ENCODE measurements around the gene BEST1.
"Not testable (repeated sequence)": the region's sequence is repeated elsewhere in the genome, so short reads cannot be mapped to it uniquely, and the experiment has no call there.

The BEST1 gene

DNA sequence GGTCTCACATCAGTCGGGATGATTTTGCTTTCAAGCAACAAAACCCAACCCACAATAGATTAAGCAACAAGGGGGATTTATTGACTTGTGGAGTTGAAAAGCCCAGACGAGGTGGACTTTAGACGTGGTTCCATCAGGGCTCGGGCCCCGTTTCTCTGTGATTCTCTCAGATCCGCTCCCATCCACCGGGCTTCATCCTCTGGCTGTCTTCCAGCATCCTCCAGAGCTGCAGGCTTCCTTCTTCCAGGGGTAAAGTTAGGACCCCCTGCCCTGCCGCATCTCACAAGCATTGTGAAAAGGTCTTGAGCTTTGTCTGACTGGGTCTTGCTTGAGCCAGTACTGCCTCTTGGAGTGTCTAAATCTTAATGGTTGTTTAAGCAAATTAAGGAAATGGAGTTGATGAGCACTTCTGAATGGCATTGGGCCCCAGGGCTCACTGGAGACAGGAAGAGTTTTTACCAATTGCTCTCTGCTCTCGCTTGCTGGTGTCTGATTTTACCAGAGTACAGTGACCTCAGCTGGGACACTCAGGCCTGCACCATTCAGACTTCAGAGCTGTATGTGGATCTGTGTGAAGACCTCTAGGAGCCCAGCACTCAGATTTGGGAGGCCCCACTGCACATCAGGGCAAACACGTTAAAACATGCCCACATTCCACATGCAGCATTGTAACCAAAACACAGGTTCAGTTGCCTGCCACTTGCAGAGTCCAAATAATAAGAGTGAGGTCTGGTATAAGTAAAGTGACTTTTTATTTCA lies 30.8 kb downstream of the BEST1 start:
- DNase-seq, result no peak

DNA sequence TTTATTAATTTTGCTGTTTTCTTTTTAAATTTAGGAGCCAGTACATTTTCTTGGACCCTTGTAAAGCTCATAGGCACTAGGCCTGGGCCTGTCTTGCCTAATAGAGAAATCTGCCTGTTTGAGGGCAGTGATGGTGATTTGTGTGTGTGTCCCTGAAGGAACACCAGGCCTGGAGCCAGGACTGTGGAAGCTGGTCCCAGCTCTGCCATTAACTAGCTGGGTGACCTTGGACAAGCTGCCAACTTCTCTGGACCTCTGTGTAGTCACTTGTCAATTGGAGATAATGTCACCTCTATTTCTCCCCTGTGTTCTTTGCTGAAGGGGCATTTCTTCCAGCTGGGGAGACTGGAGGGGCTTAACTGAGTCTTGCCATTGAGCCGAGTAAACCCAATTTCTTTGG lies 33.3 kb downstream of the BEST1 start:
- DNase-seq, result no peak

DNA sequence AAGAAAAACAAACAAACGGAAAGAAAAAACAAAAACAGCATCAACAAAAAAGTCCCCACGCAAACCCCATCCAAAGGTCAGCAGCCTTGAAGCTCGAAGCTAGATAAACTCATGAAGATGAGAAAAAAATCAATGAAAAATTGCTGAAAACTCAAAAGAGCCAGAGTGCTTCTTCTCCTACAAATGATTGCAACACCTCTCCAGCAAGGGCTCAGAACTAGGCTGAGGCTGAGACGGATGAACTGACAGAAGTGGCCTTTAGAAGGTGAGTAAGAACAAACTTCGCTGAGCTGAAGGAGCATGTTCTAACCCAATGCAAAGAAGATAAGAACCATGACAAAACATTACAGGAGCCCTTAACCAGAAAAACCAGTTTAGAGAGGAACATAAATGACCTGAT lies 35.7 kb downstream of the BEST1 start:
- no peak for DNase-seq

DNA sequence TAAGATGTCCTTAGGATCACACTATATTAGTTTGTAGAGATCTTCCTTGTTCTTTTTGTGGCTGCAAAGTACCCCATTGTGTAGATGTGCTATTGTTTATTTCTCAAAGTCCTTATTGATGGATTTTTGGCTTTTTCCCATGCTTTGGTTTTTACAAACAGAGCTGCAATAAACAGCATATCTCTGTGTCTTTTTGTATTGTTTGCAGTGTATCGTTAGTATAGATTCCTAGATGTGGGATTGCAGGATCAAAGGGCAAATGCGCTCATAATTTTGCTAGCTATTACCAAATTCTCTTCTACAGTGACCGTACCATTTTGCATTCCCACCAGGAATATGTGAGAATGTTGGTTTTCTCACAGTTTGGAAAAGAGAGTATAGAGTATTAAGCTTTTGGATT lies 44.8 kb downstream of the BEST1 start:
- no peak for DNase-seq

DNA sequence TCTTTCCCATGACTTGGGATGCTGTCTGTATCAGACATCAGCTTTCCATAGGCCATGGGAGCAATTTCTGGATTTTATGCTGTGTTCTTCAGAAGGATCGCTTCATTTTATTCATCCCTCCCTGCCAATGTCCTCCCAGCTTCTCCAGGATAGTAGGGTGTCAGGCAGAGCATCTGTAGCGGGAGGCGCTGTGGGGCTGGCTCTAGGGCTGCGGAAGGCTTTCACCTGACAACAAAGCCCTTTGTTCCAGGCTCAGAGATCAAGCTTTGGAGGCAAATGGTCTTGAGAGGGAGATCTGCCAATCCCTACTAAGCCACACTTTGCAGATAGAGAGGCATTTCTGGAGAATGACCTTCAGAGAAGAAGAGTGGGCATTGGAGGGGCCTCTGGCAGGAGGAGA lies 46.8 kb downstream of the BEST1 start:
- DNase-seq, result no peak

DNA sequence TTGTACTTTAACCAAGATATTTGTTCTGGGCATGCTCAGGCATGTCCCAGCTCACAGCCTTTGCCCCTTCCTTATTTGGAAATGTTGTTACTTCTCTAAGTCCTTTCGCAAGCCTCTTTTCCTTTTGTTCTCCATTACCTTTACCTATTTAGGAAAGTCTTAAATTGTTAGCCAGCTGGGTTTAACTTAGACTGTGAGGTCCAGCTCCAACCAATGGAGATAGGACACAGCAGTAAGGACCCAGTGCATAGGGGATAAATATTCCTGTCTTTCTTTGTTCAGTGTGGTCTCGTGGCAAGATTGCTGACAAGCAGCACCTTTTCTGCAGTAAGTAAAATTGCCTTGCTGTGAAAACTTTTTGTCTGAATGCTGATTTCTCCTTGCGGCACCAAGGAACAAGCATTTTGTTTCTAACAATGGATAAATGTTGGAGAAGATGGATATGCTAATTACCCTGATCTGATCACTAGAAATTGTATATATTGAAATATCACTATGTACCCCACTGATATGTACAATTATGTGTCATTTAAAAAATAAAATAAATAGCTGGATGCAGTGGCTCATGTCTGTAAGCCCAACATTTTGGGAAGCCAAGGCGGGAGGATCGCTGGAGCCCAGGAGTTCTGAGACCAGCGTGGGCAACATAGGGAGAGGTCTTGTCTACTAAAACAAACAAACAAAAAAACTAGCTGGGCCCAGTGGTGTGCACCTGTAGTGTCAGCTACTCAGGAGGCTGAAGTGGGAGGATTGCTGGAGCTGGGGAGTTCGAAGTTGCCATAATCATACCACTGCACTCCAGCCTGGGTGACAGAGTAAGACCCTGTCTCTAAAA lies 49.2 kb downstream of the BEST1 start:
- no peak for DNase-seq

DNA sequence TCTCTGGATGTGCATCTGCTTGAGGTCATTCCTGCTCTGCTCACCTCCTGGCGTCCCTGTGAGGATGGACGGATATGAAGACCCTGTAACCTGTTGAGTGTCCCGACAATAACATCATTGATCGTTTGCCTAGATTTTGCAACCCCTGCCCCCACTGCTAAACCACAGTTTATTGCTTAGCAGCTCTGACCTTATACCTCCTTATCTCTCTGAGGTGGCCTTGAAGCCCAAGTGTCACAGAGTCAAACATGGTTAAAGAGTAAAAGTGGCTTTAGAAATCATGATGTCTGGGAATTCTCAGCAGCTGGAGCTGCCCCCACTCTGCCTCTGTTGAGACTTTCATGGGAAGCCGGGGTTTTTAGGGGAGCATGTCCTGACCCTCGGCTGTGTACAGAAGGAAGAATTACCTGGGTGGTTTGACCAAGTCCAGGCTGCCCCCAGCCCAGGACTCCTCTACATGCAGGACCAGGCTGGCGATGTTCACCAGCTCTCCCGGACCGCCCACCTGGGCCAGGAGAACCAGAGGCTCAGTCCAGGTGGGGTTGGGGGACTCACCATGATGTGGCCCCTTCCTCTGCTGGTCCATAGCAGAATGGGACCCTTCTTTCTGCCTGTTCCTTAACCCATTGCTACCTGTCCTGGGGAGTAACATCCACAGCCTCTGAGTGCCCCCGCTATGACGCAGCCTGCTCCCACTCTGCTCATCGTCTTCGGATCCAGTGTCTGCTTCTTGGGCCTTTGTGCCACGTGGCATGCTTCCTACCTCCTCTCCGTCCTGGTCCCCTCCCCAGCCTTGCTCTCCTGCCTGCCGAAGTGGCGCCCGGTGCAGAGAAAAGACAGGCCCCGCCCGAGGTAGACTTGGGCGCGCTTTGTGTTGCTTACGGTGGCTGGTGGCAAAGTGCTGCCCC lies 50.6 kb downstream of the BEST1 start:
- DNase-seq, result no peak

DNA sequence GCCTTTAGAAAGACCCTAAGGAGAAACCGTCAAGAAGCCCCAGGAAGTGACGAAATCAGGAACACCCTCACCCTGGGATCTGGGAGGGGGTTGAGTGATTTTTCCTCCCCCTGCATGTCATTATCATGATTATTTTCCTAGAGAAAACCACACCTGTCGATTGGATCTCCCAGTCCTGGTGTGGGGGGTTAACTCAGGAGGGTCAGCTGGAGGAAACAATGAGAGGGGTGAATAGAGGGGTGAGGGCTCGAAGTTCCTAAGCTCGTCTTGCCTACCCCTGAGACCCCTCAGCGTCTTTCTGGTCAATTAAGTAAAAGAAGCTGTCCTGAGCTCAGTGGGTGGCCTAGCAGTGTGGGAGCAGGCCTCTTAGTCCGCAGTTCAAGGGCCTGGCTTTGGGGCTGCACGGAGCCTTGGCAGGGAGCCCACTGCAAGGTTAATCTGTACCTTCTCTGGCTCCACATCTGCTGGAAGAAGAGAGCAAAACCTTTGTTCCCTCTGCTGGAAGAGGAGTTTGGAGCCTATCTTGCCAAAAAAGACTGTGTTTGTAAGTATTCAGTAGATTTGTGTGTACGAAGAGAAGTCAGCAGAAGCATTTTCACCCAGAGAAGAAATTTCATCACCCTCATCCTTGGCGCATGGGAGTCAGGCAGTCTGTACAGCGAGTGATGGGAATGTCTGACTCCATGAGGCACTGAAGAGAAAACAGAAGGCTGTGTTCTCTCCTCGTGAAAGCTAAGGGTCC lies 51.5 kb downstream of the BEST1 start:
- DNase-seq, result no peak

DNA sequence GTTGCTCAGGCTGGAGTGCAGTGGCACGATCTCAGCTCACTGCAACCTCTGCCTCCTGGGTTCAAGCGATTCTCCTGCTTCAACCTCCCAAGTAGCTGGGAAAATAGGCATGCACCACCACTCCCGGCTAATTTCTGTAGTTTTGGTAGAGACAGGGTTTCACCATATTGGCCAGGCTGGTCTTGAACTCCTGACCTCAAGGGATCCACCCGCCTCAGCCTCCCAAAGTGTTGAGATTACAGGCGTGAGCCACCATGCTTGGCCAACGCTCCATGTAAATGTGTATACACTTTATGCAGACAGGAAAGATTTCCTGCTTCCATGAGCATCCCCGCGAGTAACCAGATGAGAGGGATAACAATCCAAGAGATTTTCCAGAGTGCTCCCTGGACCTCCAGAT lies 52.1 kb downstream of the BEST1 start:
- DNase-seq, result not testable (repeated sequence)

DNA sequence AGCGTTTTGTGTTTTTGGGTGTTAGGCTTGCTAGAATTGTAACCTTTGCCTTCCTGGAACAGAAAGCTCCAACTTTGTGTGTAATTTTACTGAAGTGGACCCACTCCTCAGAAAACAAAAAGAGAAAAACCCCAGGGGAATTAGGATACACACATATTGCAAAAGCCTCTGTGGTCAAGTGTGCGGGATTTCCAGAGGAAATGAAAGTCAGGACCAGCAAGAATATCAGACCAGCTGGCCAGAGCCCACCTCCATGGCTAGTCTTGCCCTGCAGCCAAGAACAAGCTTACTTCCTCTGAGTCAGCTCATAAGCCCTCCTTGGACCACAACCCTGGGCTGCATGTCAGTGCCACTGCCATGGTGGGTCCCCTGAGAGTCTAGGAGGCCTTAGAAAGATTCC lies 54.3 kb downstream of the BEST1 start:
- DNase-seq, result no peak

DNA sequence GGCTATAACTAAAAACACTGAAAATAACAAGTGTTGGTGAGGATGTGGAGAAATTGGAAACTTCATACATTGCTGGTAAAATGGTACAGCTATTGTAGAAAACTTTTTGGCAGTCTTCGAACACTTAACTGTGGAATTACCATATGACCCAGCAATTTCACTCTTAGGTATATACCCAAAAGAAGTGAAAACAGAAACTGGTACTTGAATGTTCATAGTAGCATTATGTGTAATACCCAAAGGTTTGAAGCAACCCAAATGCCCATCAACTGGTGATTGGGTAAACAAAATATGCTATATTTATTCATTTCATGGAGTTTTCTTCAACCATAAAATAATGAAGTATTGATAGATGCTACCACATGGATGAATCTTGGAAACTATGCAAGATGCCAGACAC lies 58.0 kb downstream of the BEST1 start:
- DNase-seq, result no peak

DNA sequence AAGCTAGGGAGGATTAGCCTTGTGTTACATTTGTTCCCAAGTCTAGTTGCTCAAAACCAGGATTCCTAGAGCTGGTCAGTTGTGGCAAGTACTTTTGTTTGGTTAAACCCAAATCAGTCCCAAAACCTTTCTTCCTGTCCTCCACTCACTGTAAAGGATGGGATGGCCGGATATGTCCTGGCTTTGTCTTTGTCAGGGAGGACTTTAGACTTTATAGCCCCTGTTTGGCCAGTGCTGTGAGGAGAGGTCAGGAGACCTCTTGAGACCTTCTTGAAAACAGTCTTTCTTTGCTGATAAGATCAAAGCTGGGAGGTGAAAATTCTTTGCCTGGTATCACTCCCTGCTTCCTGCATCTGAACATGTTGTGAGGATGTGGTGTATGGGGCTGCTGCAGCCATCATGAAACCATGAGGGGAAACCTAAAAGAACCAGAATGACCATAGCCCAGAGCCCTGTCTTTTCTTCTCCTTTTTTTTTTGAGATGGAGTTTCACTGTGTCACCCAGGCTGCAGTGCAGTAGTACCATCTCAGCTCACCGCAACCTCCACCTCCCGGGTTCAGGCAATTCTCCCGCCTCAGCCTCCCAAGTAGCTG lies 60.9 kb downstream of the BEST1 start:
- no peak for DNase-seq

DNA sequence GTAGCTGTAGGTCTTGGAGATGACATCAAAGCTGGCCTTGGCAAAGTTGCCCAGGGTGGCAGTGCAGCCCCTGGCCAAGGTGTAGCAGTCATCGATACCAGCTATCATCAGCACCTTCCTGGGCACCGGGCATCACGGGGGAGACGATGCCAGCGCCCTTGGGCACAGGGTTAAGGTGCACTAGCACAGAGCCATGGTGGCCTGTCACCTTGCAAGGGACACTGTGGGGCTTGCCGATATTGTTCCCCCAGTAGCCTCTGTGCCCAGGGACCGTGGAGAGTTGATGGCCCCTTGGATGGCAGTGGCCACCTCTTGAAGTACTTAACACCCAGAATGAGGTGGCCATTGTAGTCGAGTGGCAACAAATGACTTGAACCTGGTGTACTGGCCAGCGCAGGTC lies 61.7 kb downstream of the BEST1 start:
- DNase-seq, result no peak

DNA sequence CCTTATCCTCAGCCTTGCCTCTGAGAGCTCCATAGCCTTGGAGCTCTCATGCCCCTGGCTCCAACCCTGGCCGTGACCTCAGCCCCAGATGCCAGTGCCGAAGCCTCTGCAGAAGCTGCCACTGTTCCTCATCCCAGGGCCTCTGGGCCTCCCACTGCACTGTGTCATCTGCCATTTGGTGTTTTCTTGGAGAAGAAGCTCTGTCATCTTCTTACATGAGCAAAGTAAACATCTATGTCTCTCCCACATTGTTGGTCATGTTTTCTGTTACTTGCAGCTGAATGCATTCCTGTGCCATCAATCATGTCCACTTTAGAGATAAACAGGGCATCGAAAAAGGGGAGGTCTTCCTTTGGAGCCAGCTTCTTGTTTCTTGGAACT lies 62.3 kb downstream of the BEST1 start:
- DNase-seq, result no peak

DNA sequence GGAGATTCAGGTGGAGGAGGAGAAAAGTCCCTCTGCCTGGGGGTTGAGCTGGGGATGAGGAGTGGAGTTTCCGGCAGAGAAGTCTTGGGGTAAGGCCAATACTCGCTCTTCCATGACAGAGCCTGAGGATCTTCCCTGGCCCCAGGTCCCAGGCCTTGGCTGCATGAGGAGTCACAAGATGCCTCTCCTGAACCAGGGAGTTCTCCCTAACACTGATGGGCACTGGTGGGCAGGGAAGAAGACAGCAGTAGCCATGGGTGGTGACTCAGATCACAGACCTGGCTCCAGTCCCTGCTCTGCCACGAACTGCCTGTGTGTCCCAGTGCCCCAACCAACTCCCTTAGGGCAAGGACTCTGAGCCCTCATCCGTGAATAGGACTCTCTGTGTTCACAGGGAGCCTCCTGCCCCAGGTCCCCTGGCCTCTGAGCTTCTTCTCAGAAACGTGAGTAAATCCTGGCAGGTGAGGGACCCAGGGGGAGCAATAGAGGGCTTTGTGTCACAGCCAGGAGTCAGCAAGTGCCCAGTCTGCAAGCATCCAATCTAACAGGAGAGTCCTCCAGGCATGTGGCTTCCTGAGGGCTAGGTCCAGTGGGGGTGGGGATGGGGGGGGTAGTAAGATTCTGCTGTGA lies 62.8 kb downstream of the BEST1 start:
- no peak for DNase-seq

Data from NCI-H1436 treated with DMSO at 0.1 percent for 48 hours (cell line).